Measurements from ENCODE around the gene MCM3AP.

Gene MCM3AP

DNA sequence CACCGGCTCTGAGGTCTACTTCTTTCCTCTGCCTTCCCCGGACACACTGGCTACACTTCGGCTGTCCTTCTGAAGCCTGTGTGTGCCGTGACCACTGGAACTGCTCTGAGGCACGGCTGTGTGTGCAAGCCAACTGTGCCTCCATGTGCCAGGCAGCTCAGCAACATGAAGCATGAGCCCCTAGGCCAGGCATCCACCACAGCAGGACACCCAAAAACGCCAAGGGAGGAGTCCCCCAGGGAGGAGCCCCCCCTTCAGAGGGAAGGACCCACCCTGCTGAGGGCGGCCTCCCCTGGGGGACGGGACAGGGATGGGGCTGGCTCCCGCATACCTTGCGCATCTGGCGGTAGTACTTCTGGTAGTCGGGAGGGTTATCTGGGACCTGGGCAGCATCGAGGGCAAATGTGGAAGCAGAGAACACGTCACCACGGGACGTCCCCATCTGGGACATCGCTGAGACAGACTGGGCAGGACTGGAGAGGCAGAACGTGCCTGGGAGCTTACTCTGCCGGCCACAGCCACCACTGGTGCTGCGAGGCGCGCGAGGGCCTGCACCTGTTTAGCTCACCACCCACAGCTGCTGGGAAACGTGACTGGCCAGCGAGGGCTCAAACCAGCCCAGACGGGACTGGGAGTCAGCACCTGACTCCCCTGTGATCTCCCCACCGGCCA is 77.4 kb downstream of the MCM3AP start:
- Histone ChIP-seq H3K27me3 (no peaks in the 10 kb centered on the region), H3K4me3 (ENCODE audit: low read depth, low read length) (no peak overlapping the region), H3K36me3 (peaks cover 55% of the 10 kb centered on the region), H3K9me3 (no peaks in the 10 kb centered on the region), H3K4me1 (0 out of 2 replicates have a peak, but pooled peaks cover under 1% of the 10 kb centered on the region)
- peak; percentile 8 for DNase-seq
- no peak for TF ChIP-seq CTCF (IDR thresholded peaks at IDR 0.05; ENCODE audit: low read depth, low read length)

DNA sequence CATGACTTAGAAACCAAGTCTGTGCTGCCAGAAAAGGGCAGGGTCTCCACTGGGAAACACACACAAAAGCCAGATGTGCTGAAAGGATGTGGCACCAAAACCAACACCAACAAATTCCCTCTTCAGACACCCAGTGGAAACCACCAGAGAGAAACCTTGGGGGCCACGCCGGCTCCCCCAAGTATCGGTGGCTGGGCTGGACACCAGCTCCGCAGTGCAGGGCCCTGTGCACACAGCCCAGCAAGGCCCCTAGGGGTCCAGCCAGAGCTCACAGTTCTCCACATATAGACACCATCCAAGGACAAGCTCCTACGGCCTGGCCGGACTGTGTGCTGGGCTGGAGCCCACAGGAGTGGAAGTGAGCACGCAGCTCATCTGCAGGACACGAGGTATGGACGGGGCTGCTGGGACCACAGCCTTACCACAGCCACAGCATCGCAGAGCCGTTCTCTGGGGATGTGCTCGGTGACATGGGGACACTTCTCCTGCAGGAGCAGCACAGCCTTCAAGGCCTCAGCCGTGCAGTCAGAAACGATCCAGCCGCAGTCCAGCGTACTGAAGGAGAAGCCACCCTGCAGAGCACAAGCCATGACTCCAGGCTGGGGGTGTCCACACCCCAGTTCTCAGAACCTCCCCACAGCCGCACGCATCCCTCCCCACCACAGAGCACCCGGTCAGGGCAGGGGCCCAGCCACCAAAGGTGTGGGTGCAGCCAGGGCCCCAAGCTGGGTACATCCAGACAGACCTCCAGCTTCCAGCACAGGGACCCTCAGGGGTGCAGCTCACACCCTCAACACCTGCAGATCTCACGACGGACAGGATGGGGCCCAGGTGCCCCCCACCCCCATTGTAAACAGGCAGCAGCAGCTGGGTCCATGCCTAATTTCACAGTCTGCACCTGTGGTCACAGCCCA is 78.1 kb downstream of the MCM3AP start:
- H3K9me3 ChIP-seq, result no peaks in the 10 kb centered on the region
- no peaks in the 10 kb centered on the region for H3K27me3 ChIP-seq
- peaks cover 49% of the 10 kb centered on the region for H3K36me3 ChIP-seq
- no peak for TF ChIP-seq CTCF (IDR thresholded peaks at IDR 0.05; ENCODE audit: low read depth, low read length)
- H3K4me1 ChIP-seq, result no peaks in the 10 kb centered on the region
- peak; percentile 6 for DNase-seq
- H3K4me3 ChIP-seq (ENCODE audit: low read depth, low read length), result no peak overlapping the region

- DNase-seq, result peak; percentile 3
- Histone ChIP-seq H3K9me3 (no peaks in the 10 kb centered on the region), H3K4me1 (no peaks in the 10 kb centered on the region), H3K4me3 (ENCODE audit: low read depth, low read length) (no peak overlapping the region), H3K36me3 (peaks cover 46% of the 10 kb centered on the region), H3K27me3 (no peaks in the 10 kb centered on the region)
- no peak for TF ChIP-seq CTCF (IDR thresholded peaks at IDR 0.05; ENCODE audit: low read depth, low read length)
These were observed 79.0 kb downstream of the MCM3AP start for GRCh38 chr21:46206163-46207005.

GRCh38 chr21:46205766-46206162 is 79.6 kb downstream of the MCM3AP start:
- peak; percentile 3 for DNase-seq
- TF ChIP-seq CTCF (IDR thresholded peaks at IDR 0.05; ENCODE audit: low read depth, low read length), result no peak
- Histone ChIP-seq H3K27me3 (no peaks in the 10 kb centered on the region), H3K4me3 (ENCODE audit: low read depth, low read length) (no peak overlapping the region), H3K9me3 (no peaks in the 10 kb centered on the region), H3K36me3 (peaks cover 45% of the 10 kb centered on the region), H3K4me1 (no peaks in the 10 kb centered on the region)

GRCh38 chr21:46205166-46205565 is 80.2 kb downstream of the MCM3AP start:
- Histone ChIP-seq H3K27me3 (no peaks in the 10 kb centered on the region), H3K9me3 (no peaks in the 10 kb centered on the region), H3K4me3 (ENCODE audit: low read depth, low read length) (no peak overlapping the region), H3K36me3 (peaks cover 43% of the 10 kb centered on the region), H3K4me1 (no peaks in the 10 kb centered on the region)
- TF ChIP-seq CTCF (IDR thresholded peaks at IDR 0.05; ENCODE audit: low read depth, low read length), result no peak
- no peak for DNase-seq

Data from BE2C (cell line).